Astrocyte (in vitro differentiated cells and primary cell): ENCODE measurements around the gene RABGAP1L.

Experiments
- EZH2 ChIP-seq: IDR thresholded peaks from 2 replicates; pipeline ENCODE4 v1.6.1; 2012; ENCODE audit warnings: mild to moderate bottlenecking, low read length, inconsistent platforms; ENCODE audit not compliant: insufficient read depth
- TF ChIP-seq, protein P1 (sequence below): IDR thresholded peaks from 2 replicates; pipeline ENCODE4 v1.5.1; 2011; ENCODE audit warnings: low read depth, mild to moderate bottlenecking, inconsistent platforms, low read length, moderate library complexity; ENCODE audit not compliant: insufficient read depth

DNA sequence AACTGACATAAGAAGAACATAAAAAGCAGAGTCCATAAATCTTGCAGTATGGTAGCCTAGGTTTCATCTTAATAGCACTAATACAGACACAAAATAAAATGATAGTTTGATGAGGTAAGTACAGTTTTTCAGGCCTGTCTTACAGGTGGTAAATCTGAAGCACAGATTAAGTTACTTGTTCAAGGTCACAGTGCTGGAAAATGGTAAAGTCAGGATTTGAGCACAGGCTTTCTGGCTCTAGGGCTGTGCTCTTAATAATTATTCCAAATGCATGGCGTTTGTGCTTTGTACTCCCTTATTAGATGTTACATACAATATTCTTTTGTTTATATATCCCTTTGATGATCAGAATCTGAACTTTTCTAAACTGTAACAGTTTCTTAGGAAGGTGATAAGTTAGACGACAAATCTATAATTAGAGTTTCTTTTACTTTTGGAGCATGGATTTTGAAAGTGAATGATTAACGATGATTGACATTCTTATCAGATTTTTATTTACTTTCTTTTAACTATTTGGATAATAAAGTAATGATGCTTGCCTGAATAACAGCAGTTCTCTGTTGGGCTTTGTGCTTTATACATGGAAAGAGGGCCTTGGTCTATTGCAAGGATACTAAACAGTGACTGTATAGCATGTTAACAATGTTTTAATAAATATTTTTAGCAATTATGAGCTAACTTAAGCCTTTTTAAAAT lies 738.9 kb downstream of the RABGAP1L start:
- TF ChIP-seq, protein P1, sequence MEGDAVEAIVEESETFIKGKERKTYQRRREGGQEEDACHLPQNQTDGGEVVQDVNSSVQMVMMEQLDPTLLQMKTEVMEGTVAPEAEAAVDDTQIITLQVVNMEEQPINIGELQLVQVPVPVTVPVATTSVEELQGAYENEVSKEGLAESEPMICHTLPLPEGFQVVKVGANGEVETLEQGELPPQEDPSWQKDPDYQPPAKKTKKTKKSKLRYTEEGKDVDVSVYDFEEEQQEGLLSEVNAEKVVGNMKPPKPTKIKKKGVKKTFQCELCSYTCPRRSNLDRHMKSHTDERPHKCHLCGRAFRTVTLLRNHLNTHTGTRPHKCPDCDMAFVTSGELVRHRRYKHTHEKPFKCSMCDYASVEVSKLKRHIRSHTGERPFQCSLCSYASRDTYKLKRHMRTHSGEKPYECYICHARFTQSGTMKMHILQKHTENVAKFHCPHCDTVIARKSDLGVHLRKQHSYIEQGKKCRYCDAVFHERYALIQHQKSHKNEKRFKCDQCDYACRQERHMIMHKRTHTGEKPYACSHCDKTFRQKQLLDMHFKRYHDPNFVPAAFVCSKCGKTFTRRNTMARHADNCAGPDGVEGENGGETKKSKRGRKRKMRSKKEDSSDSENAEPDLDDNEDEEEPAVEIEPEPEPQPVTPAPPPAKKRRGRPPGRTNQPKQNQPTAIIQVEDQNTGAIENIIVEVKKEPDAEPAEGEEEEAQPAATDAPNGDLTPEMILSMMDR: no peak
- no peak for TF ChIP-seq EZH2
